Right lung (tissue), 5 donors: ENCODE results near the gene SPOPL. TPM values are rescaled to one million over a fixed set of nuclear protein-coding genes. Genes with fewer than 3 reads are reported as not detected.

Experiments
- DNase-seq, 2 donors: peaks; one replicate each; pipeline ENCODE4 v3.0.0-alpha.2; 2013
- polyA plus RNA-seq, 5 donors: library from polyadenylated mRNA; unstranded; fragments of 120-200 nt; gene quantifications; one replicate each; pipeline versions ENCODE4 v1.2.1 to v1.2.3, GENCODE V29; 2013; ENCODE audit warnings: inconsistent platforms in 1 of 5, low replicate concordance in 1 of 5; ENCODE audit not compliant: insufficient read length in 5 of 5, insufficient read depth in 1 of 5

The SPOPL gene
- polyA plus RNA-seq, 5 donors, result 16.5 to 31.0 (median 28.2) TPM

- no peak for DNase-seq
Observed at GRCh38 chr2:138492160-138492559, 9.4 kb upstream of the SPOPL start.

GRCh38 chr2:138493334-138493733 is 8.2 kb upstream of the SPOPL start:
- no peak for DNase-seq

- DNase-seq, result no peak
Observed at GRCh38 chr2:138494265-138494966, 7.2 kb upstream of the SPOPL start.

GRCh38 chr2:138495384-138495783 is 6.2 kb upstream of the SPOPL start:
- DNase-seq, result no peak

GRCh38 chr2:138496096-138496651 is 5.4 kb upstream of the SPOPL start:
- no peak for DNase-seq

- no peak for DNase-seq
Observed at GRCh38 chr2:138497294-138497693, 4.3 kb upstream of the SPOPL start.

GRCh38 chr2:138499684-138500083 is 1.9 kb upstream of the SPOPL start:
- no peak for DNase-seq

GRCh38 chr2:138500592-138501424 is 762 bp upstream of the SPOPL start:
- DNase-seq, result no peak

DNA sequence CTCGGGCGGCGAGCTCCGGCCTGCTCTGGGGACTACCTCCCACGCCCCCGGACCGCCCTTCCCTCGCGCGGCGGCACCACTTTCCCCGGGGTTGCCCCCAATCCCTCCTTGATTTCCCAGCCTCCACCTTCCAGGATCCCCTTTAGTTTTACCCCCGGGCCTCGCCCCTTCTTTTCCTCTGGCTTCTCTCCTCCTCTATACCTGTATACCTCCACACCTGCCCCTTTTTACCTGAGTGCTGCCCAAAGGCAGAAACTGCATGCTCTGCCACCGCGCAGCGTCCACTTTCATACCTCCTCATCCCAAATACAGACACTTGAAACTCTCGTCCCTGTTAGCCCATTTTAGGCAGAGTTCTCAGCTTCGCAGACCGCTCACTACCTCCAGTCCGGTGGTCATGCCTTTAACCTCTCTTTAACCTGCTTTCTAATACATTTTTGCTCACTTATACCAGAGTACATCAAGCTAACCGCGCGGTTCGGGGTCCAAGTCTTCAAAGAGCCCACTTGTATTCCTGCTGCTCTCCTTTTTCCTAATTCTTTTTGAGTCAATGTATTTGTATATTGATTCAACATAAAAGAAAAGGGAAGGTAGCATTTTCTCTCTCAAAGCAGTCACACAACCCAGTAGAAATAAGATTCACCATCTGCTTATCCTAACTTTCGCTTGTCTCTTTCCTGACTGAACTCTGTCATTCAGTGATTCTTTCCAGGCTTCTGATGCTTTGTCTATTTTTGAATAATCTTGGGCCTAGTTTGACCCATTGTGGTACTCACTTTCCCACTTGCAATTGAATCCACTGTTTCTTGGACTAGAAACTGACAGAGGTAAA is 901 bp downstream of the SPOPL start:
- DNase-seq, result peak in 1 of 2 donors; percentile 31

DNA sequence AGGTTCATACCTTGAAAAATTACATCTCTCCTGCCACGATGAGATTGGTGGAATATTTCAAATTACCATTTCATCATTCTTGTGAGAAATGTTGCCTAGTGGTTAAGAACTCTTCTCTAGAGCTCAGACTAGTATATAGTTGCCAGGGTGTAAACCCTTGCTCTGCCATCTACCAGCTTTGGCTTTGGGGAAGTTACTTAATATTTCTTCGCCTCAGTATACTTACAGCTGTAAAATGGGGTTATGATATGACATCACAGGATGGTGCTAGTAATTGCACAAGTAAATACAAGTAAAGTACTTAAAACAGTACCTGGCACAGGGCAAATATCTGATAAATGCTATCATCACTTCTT is 1.5 kb downstream of the SPOPL start:
- no peak for DNase-seq

DNA sequence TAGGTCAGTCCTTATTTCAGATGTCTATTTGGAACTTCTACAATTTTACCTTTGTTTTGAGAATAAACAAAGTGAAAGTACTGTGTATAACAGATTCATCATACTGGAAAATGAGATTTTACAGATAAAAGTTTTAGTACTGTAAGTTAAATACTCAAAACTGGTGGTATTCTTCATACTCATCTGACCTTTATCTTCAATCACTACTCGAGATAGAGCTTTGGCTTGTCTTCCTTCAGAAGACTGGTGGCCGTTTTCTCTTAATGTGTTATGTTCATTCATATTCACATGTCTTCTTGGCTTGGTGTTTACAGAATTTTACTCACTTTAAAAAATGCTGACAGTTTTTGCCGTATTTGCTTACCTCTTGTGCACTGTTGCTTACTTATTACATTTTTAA is 2.1 kb downstream of the SPOPL start:
- no peak for DNase-seq

- DNase-seq, result no peak
Observed at GRCh38 chr2:138504092-138504491, 2.5 kb downstream of the SPOPL start.

DNA sequence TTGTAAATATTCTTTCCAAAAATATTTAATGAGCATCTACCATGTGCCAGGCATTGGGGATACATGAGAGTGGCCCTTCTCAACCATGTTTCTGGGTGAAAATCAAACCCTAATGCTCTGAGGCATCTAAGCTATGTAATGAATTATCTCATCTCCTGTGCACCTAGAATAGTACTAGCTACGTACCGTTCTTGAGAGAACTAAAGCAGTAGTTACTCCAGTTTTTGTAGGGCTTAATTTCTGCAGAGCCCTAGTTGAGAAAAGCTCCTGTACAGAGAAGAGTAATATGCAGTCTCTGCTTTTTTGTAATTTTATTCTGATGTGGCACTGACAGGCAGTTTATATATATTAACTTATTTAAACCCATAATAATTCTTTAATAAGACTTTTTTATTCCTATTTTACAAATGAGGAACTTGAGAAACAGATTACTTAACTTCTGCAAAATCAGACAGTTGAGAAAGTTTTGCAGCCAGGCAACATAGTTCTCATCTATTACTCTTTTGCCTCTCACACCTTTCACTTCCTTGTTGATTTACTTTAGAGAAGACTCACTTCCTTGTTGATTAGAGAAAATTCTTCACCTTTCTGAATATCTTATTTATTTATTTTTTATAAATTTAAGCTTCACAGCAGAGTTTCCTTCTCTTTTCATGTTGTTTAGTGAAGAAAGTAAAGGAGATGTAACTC is 3.1 kb downstream of the SPOPL start:
- DNase-seq, result no peak

DNA sequence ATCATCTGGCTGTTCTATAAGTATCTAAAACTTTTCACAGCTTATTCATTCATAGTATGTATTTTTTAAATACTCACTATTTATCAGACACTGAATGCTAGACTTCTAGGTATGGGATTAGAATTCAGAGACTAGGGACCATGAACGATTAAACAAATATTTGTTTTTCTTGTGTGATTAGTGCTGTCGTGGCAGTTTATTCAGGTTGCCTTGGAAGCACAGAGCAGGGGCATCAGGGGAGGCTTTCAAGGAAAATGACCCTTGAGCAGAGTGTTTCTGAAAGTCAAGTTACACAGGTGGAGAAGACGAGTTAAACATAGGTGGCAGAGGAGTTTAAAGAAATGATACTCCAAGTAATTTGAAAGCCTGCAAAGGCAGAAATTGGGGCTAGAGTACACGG is 5.7 kb downstream of the SPOPL start:
- peak; percentile 19 to 24 for DNase-seq

DNA sequence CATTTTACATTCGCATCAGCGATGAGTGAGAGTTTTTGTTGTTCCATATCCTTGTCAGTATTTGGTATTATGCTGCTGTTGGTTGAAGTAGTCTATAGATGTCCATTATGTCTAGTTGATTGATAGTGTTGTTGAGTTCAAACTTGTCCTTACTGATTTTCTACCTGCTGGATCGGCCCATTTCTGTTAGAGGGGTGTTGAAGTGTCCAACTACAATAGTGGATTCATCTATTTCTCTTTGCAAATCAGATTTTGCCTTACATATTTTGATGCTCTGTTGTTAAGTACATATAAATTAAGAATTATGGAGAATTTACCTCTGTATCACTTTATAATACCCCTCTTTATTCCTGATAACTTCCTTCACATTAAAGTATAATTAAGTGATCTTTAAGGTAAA is 8.7 kb downstream of the SPOPL start:
- no peak for DNase-seq

GRCh38 chr2:138512672-138513071 is 11.1 kb downstream of the SPOPL start:
- DNase-seq, result no peak

DNA sequence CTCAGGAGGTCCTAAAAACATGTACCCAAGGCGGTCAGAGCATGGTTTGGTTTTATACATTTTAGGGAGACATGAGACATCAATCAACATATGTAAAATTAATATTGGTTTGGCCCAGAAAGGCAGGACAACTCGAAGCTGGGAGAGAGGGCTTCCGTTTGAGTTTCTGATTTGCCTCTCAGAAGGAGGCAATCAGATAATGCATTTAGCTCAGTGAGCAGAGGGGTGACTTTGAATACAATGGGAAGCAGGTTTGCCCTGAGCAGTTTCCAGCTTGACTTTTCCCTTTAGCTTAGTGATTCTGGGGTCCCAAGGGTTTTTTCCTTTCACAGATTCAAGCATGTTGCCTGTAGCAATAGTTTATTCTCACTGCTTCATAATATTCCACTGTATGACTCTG is 12.6 kb downstream of the SPOPL start:
- DNase-seq, result no peak

DNA sequence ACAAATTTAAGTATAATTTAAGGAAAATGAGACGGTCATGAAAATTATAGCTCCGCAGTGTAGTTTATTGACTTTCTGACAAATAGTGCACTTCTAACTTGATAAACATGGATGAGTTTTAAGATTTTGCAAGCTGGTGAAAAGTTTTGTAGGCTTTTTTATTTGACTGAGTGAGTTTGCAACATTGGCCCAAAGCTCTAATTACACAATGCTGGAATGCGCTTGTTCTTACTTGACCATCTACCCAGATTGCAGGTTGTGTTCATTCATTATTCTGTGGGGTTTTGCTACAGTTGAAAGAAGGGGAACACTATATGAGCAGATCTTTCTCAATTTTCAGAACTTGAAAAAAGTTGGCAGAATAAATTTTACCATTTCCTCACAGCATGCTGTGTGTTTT is 13.5 kb downstream of the SPOPL start:
- DNase-seq, result no peak

DNA sequence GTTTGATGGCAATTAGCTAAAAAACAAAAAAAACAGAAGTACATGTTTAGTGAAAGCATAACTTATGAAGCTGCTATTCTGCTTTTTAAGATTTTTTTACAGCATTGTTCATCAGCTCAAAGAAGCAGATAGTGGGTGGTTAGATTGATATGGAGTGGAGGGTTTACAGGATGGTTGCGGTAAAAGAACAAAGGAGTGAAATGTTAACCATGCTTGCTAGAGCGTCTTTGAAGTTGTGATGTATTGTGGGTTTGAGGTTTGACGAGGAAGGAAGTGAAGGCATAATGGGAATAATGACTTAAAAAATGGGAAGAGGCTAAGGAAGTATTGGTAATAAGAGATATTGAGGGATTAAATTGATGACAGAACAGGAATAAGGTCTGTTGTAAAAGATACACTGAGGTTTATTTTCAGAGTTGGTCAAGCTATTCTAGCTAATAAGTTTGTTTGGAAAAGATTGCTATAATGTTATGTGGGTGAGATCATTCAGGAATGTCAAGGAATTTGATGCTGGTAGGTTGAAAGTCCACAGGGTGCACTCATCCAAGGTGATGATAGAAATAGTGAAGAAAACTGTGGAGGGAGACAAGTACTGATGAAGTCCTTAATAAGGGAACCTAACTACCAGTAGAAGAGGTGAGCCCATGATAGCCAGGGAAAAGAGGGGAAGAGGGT is 14.6 kb downstream of the SPOPL start:
- DNase-seq, result no peak

- no peak for DNase-seq
Observed at GRCh38 chr2:138518860-138519259, 17.3 kb downstream of the SPOPL start.

- DNase-seq, result no peak
Observed at GRCh38 chr2:138521821-138522220, 20.3 kb downstream of the SPOPL start.
